ENCODE results near the gene LGALS1. TPM values are rescaled to one million over a fixed set of nuclear protein-coding genes. Genes with fewer than 3 reads are reported as not detected.
A peak's percentile ranks its signal among the peaks of the same experiment; 100 is the strongest.

The LGALS1 gene
- total and polyA plus RNA-seq, 4 donors, result 35.6 to 138 (median 91.6) TPM

GRCh38 chr22:37686002-37686982 is 10.9 kb downstream of the LGALS1 start, which contains the start of gene NOL12:
NOL12 (plus strand) TSS chr22:37686343; CDS start chr22:37686393, 50 bp downstream.
- peaks cover 5 to 19% (median 12%) of the 10 kb centered on the region in 4 donors for H3K36me3 ChIP-seq (ENCODE audit: control insufficient read depth in 4 of 4, insufficient read depth in 3 of 4, low read depth in 1 of 4, low read length in 3 of 4)
- no peak for TF ChIP-seq CTCF (IDR thresholded peaks at IDR 0.05; ENCODE audit: low read depth, low read length, missing input control)
- peak; percentile 18 for TF ChIP-seq FOXA2 (IDR thresholded peaks at IDR 0.05)
- peak in 1 of 2 donors; percentile 34 for TF ChIP-seq RAD21 (IDR thresholded peaks at IDR 0.05)
- TF ChIP-seq JUND (IDR thresholded peaks at IDR 0.05), result peak in 1 of 2 donors; percentile 28
- peak; percentile 65 for TF ChIP-seq FOXA1 (IDR thresholded peaks at IDR 0.05)
- TF ChIP-seq RXRA (IDR thresholded peaks at IDR 0.05), result peak in 1 of 2 donors; percentile 30
- no peak for TF ChIP-seq ZBTB33 (IDR thresholded peaks at IDR 0.05)
- peak; percentile 71 for TF ChIP-seq YY1 (IDR thresholded peaks at IDR 0.05)
- no peak for TF ChIP-seq EGR1 (IDR thresholded peaks at IDR 0.05; ENCODE audit: low read depth in 2 of 2)
- no peak for TF ChIP-seq HNF4G (IDR thresholded peaks at IDR 0.05)
- TF ChIP-seq SP1 (IDR thresholded peaks at IDR 0.05), result peak; percentile 67
- TF ChIP-seq NR2F2 (IDR thresholded peaks at IDR 0.05), result no peak
- TF ChIP-seq HNF4A (conservative IDR thresholded peaks at IDR 0.05), result peak in 1 of 2 donors; percentile 21
- no peak for TF ChIP-seq REST (IDR thresholded peaks at IDR 0.05)
- peak; percentile 93 to 97 for TF ChIP-seq GABPA (IDR thresholded peaks at IDR 0.05 in 1 of 2, conservative IDR thresholded peaks at IDR 0.05 in 1 of 2)
- peak; percentile 75 for TF ChIP-seq MAX (IDR thresholded peaks at IDR 0.05)
- H3K9ac ChIP-seq (ENCODE audit: low read depth in 1 of 2, low read length in 2 of 2), result peak within 1 kb of the TSS; percentile 33 to 87
- peak; percentile 85 for DNase-seq (ENCODE audit: low spot score)
- H3K27ac ChIP-seq (ENCODE audit: low read depth in 1 of 2, low read length in 2 of 2), result peak within 1 kb of the TSS; percentile 73 to 92
- H3K27me3 ChIP-seq (ENCODE audit: control insufficient read depth in 4 of 4, insufficient read depth in 4 of 4, low read length in 3 of 4), result no peaks in the 10 kb centered on the region
- H3K9me3 ChIP-seq (ENCODE audit: control insufficient read depth in 4 of 4, low read length in 3 of 4), result no peaks in the 10 kb centered on the region
- H3K4me3 ChIP-seq (ENCODE audit: low read depth in 1 of 3, low read length in 3 of 3), result peak within 1 kb of the TSS; percentile 74 to 88 (median 81)
- H3K4me1 ChIP-seq (ENCODE audit: control insufficient read depth in 4 of 4, insufficient read depth in 4 of 4, low read length in 3 of 4), result peaks cover 3 to 39% (median 31%) of the 10 kb centered on the region in 4 donors
- 3% methylated on average over 62 of the region's 62 CpGs for WGBS
